Measurements from ENCODE around the gene PSME3.
A peak's percentile ranks its signal among the peaks of the same experiment; 100 is the strongest.
"Not testable (repeated sequence)": the region's sequence is repeated elsewhere in the genome, so short reads cannot be mapped to it uniquely, and the experiment has no call there.

The PSME3 gene

DNA sequence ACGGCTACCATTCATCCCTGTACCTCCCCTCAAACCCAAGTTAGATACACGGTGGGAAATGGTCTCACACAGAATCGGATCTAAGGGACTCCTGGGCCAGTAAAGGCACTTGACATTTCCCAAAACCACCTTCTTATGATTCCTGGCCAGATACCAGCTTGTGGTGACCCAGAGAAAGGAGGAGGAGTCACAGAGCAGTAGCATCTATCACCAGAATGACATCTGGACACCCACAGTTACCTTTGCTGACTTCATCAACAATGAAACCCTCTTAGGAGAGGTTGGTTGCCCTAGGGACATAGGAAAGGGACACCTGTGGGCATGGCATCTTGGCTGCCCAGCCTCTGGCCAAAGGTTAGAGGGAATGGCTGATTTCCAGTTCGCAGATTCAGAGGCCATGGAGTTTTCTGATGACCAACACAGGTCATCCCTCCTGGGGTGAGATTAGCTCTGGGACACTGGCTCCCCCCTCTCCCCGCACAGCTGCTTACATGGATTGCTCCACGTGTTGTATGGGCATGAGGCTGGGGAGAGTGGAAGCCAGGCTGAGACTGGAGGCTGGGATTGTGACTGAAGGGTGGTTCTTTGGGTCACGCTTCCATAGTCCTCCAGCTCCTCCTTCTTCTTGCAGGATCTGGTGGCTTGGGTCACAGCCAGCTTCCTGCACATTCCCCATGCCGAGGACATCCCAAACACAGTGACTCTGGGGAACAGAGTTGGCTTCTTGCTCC, 16.4 kb downstream of the PSME3 start:
- DNase-seq (ENCODE audit: low spot score), result peak; percentile 50
- peak; percentile 60 for FAIRE-seq

- FAIRE-seq, result no peak
- DNase-seq (ENCODE audit: low spot score), result no peak
These were observed 17.8 kb downstream of the PSME3 start, which contains the start of gene AOC3 for GRCh38 chr17:42850954-42851353. Gene AOC3 (plus strand): TSS chr17:42851199. CDS start chr17:42851344, 145 bp downstream.

DNA sequence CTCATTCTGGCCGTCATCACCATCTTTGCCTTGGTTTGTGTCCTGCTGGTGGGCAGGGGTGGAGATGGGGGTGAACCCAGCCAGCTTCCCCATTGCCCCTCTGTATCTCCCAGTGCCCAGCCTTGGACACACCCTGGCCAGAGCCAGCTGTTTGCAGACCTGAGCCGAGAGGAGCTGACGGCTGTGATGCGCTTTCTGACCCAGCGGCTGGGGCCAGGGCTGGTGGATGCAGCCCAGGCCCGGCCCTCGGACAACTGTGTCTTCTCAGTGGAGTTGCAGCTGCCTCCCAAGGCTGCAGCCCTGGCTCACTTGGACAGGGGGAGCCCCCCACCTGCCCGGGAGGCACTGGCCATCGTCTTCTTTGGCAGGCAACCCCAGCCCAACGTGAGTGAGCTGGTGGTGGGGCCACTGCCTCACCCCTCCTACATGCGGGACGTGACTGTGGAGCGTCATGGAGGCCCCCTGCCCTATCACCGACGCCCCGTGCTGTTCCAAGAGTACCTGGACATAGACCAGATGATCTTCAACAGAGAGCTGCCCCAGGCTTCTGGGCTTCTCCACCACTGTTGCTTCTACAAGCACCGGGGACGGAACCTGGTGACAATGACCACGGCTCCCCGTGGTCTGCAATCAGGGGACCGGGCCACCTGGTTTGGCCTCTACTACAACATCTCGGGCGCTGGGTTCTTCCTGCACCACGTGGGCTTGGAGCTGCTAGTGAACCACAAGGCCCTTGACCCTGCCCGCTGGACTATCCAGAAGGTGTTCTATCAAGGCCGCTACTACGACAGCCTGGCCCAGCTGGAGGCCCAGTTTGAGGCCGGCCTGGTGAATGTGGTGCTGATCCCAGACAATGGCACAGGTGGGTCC, 18.4 kb downstream of the PSME3 start:
- not testable (repeated sequence) for FAIRE-seq

DNA sequence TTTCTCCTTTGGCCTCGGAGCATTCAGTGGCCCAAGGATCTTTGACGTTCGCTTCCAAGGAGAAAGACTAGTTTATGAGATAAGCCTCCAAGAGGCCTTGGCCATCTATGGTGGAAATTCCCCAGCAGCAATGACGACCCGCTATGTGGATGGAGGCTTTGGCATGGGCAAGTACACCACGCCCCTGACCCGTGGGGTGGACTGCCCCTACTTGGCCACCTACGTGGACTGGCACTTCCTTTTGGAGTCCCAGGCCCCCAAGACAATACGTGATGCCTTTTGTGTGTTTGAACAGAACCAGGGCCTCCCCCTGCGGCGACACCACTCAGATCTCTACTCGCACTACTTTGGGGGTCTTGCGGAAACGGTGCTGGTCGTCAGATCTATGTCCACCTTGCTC, 19.2 kb downstream of the PSME3 start:
- DNase-seq (ENCODE audit: low spot score), result no peak
- no peak for FAIRE-seq

More for the DNA sequence above, 18.4 kb downstream of the PSME3 start:
- DNase-seq (ENCODE audit: low spot score), result not testable (repeated sequence)

GRCh38 chr17:42853004-42853403, 19.8 kb downstream of the PSME3 start:
- no peak for DNase-seq (ENCODE audit: low spot score)
- no peak for FAIRE-seq

DNA sequence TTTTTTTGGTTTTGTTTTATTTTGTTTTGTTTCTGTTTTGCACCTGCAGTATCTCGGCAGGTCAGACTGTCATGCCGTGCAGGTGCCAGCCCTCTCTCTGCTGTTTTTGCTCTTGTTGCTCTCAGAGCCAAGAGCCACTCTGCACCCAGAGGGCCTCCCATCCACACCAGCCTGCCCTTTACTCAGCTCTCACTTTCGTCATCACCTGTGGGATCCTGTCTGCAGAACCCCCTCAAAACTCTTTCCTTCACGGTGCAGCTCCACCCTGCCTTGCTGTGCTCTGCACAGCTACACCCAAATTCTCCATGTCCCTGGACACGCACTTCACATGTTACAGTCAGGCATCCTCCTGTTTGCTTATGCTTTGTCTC, 20.4 kb downstream of the PSME3 start:
- no peak for FAIRE-seq
- DNase-seq (ENCODE audit: low spot score), result no peak

DNA sequence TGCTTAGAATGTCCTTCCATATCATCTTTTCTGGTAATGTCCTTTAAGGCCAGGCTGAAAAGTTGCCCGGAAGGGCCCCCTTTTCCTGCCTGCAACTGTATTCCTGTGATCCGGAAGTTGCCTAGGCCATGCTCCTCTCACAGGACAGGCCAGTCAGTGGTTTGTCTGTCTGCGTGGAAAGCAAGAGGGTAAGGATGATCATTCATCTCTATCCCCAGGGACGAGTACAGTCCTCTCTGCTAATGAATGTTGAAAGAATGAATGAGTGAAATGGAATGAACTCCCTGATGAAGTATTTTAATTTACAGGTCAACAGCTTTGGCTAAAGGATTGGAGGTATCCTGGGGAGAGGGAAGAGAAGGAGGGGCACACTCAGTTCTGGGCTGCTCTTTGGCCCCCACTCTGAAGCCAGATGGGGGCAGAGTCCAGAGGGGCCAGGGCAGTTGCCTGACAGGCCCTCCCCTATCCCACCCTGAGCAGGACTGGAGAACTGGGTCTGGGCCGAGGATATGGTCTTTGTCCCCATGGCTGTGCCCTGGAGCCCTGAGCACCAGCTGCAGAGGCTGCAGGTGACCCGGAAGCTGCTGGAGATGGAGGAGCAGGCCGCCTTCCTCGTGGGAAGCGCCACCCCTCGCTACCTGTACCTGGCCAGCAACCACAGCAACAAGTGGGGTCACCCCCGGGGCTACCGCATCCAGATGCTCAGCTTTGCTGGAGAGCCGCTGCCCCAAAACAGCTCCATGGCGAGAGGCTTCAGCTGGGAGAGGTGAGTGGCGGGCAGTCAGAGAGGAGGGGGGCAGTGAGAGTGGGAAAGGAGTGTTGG, 21.0 kb downstream of the PSME3 start:
- FAIRE-seq, result no peak

GRCh38 chr17:42855048-42855596, 21.9 kb downstream of the PSME3 start:
- FAIRE-seq, result no peak

More for the DNA sequence above, 21.0 kb downstream of the PSME3 start:
- DNase-seq (ENCODE audit: low spot score), result no peak

GRCh38 chr17:42856093-42856492, 22.9 kb downstream of the PSME3 start:
- FAIRE-seq; DNase-seq (ENCODE audit: low spot score): not testable (repeated sequence)

More at GRCh38 chr17:42855048-42855596, 21.9 kb downstream of the PSME3 start:
- no peak for DNase-seq (ENCODE audit: low spot score)

DNA sequence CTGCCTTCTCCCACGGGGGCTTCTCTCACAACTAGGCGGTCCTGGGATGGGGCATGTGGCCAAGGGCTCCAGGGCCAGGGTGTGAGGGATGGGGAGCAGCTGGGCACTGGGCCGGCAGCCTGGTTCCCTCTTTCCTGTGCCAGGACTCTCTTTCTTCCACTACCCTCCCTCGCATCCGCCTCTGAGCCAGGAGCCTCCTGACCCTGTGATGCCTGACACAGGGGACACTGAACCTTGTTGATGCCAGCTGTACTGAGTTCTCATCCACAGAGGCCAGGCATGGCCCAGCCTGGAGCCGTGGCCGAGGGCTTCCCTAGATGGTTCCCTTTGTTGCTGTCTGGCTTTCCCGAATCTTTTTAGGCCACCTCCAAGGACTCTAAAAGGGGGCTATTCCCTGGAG, 23.3 kb downstream of the PSME3 start:
- FAIRE-seq; DNase-seq (ENCODE audit: low spot score): not testable (repeated sequence)

GRCh38 chr17:42857389-42857788, 24.2 kb downstream of the PSME3 start:
- DNase-seq (ENCODE audit: low spot score), result no peak
- FAIRE-seq, result no peak

DNA sequence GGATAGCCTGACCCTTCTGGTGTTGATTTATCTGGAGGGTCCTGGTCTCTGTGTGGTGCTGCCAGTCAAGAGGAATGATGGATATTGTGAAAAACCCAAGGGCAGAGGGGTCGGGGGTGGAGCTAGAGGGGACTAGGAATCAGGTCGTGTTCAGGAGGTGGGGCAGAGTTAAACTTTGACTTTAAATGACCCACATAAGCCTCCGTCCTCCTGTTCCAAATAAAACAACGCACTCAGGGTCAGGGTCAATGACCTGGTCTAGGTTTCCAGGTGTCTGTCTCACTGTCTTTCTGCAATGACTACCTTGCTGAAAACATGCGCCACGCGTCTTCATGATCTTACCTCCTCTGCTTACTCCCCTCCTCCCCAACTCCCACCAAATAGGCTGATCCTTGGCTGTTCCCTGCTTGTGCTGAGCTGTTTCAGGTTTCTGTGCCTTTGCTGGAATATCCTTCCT, 32.5 kb downstream of the PSME3 start:
- DNase-seq (ENCODE audit: low spot score), result no peak
- FAIRE-seq, result no peak

- FAIRE-seq, result no peak
- no peak for DNase-seq (ENCODE audit: low spot score)
These were observed 33.0 kb downstream of the PSME3 start for GRCh38 chr17:42866216-42866615.

DNA sequence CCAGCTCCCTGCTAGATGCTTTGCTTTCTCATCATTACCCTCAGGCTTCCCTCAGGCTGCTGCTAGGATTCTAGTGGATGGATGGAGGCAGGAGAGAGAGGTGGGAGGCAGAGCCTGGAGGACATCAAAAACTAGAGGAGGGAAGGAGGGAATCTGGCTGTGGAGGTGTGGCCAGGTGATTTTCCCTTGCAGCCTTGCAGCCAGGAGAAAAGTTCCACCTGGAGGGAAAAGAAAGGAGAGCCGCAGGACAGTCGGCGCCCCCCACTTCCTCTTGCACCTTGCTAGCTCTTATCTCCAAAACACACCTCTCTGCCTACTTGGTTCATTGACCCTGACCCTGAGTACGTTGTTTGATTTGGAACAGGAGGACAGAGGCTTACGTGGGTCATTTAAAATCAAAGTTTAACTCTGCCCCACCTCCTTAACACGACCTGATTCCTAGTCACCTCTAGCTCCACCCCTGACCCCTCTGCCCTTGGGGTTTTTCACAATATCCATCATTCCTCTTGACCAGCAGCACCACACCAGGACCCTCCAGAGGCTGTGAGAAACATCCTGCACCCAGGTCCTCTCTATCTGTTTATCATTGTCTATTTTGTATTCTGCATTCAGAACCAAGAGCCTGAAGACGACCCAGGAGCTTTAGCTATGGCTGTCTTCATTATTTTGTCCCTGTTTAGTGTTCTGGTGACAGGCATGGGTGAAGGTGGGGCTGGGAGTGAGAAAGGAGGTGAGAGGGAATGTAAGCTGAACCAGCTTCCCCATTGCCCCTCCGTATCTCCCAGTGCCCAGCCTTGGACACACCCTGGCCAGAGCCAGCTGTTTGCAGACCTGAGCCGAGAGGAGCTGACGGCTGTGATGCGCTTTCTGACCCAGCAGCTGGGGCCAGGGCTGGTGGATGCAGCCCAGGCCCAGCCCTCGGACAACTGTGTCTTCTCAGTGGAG, 33.7 kb downstream of the PSME3 start:
- no peak for DNase-seq (ENCODE audit: low spot score)
- FAIRE-seq, result no peak

DNA sequence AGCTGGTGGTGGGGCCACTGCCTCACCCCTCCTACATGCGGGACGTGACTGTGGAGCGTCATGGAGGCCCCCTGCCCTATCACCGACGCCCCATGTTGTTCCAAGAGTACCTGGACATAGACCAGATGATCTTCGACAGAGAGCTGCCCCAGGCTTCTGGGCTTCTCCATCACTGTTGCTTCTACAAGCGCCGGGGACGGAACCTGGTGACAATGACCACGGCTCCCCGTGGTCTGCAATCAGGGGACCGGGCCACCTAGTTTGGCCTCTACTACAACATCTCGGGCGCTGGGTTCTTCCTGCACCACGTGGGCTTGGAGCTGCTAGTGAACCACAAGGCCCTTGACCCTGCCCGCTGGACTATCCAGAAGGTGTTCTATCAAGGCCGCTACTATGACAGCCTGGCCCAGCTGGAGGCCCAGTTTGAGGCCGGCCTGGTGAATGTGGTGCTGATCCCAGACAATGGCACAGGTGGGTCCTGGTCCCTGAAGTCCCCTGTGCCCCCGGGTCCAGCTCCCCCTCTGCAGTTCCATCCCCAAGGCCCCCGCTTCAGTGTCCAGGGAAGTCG, 34.6 kb downstream of the PSME3 start:
- FAIRE-seq; DNase-seq (ENCODE audit: low spot score): not testable (repeated sequence)

DNA sequence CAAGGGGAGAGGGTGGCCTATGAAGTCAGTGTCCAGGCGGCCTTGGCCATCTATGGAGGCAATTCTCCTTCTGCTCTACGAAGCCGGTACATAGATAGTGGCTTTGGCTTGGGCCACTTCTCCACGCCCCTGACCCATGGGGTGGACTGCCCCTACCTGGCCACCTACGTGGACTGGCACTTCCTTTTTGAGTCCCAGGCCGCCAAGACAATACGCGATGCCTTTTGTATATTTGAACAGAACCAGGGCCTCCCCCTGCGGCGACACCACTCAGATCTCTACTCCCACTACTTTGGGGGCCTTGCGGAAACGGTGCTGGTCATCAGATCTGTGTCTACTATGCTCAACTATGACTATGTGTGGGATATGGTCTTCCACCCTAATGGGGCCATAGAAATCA, 35.1 kb downstream of the PSME3 start:
- FAIRE-seq (no peak), DNase-seq (ENCODE audit: low spot score) (no peak)

DNA sequence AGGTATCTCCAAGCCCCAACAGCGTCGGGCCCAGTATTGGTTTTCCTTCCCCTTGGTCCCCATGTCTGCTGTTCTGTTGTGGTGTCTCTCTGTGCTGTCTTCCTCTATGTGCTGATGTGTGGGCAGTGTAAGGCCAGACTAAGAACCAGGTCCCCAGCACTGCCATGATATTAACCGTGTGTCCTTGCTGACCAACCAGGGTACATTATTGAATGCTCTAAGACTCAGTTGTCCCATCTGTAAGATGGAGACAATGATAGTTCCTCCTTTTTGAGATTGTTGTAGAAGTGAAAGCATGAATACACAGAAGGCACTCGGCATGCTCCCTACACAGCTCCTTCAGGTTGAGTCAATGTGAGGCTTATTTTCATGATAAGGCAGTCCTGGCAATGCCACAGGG, 38.5 kb downstream of the PSME3 start:
- FAIRE-seq (no peak), DNase-seq (ENCODE audit: low spot score) (no peak)

- no peak for FAIRE-seq
- no peak for DNase-seq (ENCODE audit: low spot score)
These were observed 39.2 kb downstream of the PSME3 start for GRCh38 chr17:42872251-42872965.

GRCh38 chr17:42873315-42873714, 40.1 kb downstream of the PSME3 start:
- DNase-seq (ENCODE audit: low spot score) (no peak), FAIRE-seq (no peak)
